Measurements from ENCODE around the gene SORBS2. TPM values are rescaled to one million over a fixed set of nuclear protein-coding genes. Genes with fewer than 3 reads are reported as not detected.
A peak's percentile ranks its signal among the peaks of the same experiment; 100 is the strongest.

Gene SORBS2
- total and polyA plus RNA-seq, 4 donors, result 11.2 to 70.4 (median 26.4) TPM

- no peak for ATAC-seq (ENCODE audit: insufficient read depth, low FRiP score)
- Histone ChIP-seq H3K9me3 (ENCODE audit: control insufficient read depth in 4 of 4, insufficient read depth in 3 of 4, low read length in 3 of 4) (peaks cover 0 to 2% (median 0%) of the 10 kb centered on the region in 4 donors), H3K27me3 (ENCODE audit: control insufficient read depth in 3 of 3, insufficient read depth in 3 of 3, low read length in 2 of 3) (no peaks in the 10 kb centered on the region), H3K36me3 (ENCODE audit: control insufficient read depth in 4 of 4, insufficient read depth in 4 of 4, low read length in 4 of 4) (peaks cover 0 to 6% (median 0%) of the 10 kb centered on the region in 4 donors), H3K9ac (ENCODE audit: insufficient read depth in 1 of 2, low read length in 2 of 2) (no peak overlapping the region), H3K4me3 (no peak overlapping the region), H3K4me1 (ENCODE audit: control insufficient read depth in 5 of 5, insufficient read depth in 5 of 5, low read length in 5 of 5) (peaks cover 0 to 5% (median 0%) of the 10 kb centered on the region in 5 donors), H3K27ac (ENCODE audit: low read depth in 1 of 2, low read length in 1 of 2) (peak overlapping the region in 1 of 2 donors; percentile 17)
- 85 to 92% methylated on average over 7 of the region's 7 CpGs for WGBS, 2 donors
- TF ChIP-seq CTCF (IDR thresholded peaks at IDR 0.05; ENCODE audit: control extremely low read depth, extremely low read depth), result no peak
- DNase-seq, result no peak
These were observed 131.4 kb downstream of the SORBS2 start for GRCh38 chr4:185680617-185681016.

GRCh38 chr4:185679523-185679922 lies 132.5 kb downstream of the SORBS2 start:
- peaks cover 0 to 2% (median 0%) of the 10 kb centered on the region in 4 donors for H3K9me3 ChIP-seq (ENCODE audit: control insufficient read depth in 4 of 4, insufficient read depth in 3 of 4, low read length in 3 of 4)
- no peak overlapping the region for H3K4me3 ChIP-seq
- peaks cover 0 to 6% (median 0%) of the 10 kb centered on the region in 4 donors for H3K36me3 ChIP-seq (ENCODE audit: control insufficient read depth in 4 of 4, insufficient read depth in 4 of 4, low read length in 4 of 4)
- no peaks in the 10 kb centered on the region for H3K27me3 ChIP-seq (ENCODE audit: control insufficient read depth in 3 of 3, insufficient read depth in 3 of 3, low read length in 2 of 3)
- 89 to 93% methylated on average over 3 of the region's 3 CpGs for WGBS, 2 donors
- no peak overlapping the region for H3K27ac ChIP-seq (ENCODE audit: low read depth in 1 of 2, low read length in 1 of 2)
- DNase-seq (no peak), ATAC-seq (ENCODE audit: insufficient read depth, low FRiP score) (no peak)
- no peak for TF ChIP-seq CTCF (IDR thresholded peaks at IDR 0.05; ENCODE audit: control extremely low read depth, extremely low read depth)
- peaks cover 0 to 6% (median 0%) of the 10 kb centered on the region in 5 donors for H3K4me1 ChIP-seq (ENCODE audit: control insufficient read depth in 5 of 5, insufficient read depth in 5 of 5, low read length in 5 of 5)
- H3K9ac ChIP-seq (ENCODE audit: insufficient read depth in 1 of 2, low read length in 2 of 2), result no peak overlapping the region

- 88 to 97% methylated on average over 1 of the region's 1 CpG for WGBS, 2 donors
- Histone ChIP-seq H3K36me3 (ENCODE audit: control insufficient read depth in 4 of 4, insufficient read depth in 4 of 4, low read length in 4 of 4) (peaks cover 0 to 6% (median 0%) of the 10 kb centered on the region in 4 donors), H3K27me3 (ENCODE audit: control insufficient read depth in 3 of 3, insufficient read depth in 3 of 3, low read length in 2 of 3) (no peaks in the 10 kb centered on the region), H3K4me1 (ENCODE audit: control insufficient read depth in 5 of 5, insufficient read depth in 5 of 5, low read length in 5 of 5) (peaks cover 0 to 13% (median 0%) of the 10 kb centered on the region in 5 donors), H3K27ac (ENCODE audit: low read depth in 1 of 2, low read length in 1 of 2) (peak overlapping the region in 1 of 2 donors; percentile 58), H3K9me3 (ENCODE audit: control insufficient read depth in 4 of 4, insufficient read depth in 3 of 4, low read length in 3 of 4) (peaks cover 0 to 2% (median 0%) of the 10 kb centered on the region in 4 donors), H3K4me3 (no peak overlapping the region), H3K9ac (ENCODE audit: insufficient read depth in 1 of 2, low read length in 2 of 2) (no peak overlapping the region)
- DNase-seq (no peak), ATAC-seq (ENCODE audit: insufficient read depth, low FRiP score) (no peak)
- no peak for TF ChIP-seq CTCF (IDR thresholded peaks at IDR 0.05; ENCODE audit: control extremely low read depth, extremely low read depth)
These were observed 134.2 kb downstream of the SORBS2 start for GRCh38 chr4:185677637-185678314.
